Thyroid gland (tissue), 4 donors: ENCODE results near the gene ST8SIA1. TPM values are rescaled to one million over a fixed set of nuclear protein-coding genes. Genes with fewer than 3 reads are reported as not detected.

Experiments
- DNase-seq, 2 donors: peaks; one replicate each; pipeline ENCODE4 v3.0.0-alpha.2; 2019
- H3K27ac ChIP-seq, 3 donors: fragments of 200-600 bp; sonication (generic); 1 replicate in 2 of 3; 2 replicates in 1 of 3; pipeline ENCODE4 v1.5.1; 2016 to 2019; ENCODE audit warnings: mild to moderate bottlenecking in 1 of 3, moderate library complexity in 1 of 3
- H3K27me3 ChIP-seq: fragments of 200-600 bp; sonication (generic); one replicate; pipeline ENCODE4 v1.5.1; 2019
- H3K36me3 ChIP-seq, 2 donors: fragments of 200-600 bp; sonication (generic); one replicate each; pipeline ENCODE4 v1.5.1; 2016 to 2019
- H3K4me1 ChIP-seq, 2 donors: fragments of 200-600 bp; sonication (generic); one replicate each; pipeline ENCODE4 v1.5.1; 2017 to 2019
- H3K4me3 ChIP-seq, 3 donors: fragments of 200-600 bp; sonication (generic); replicated peaks in 1 of 3; 1 replicate in 2 of 3; 2 replicates in 1 of 3; pipeline ENCODE4 v1.5.1; 2016; ENCODE audit warnings: mild to moderate bottlenecking in 1 of 3
- H3K9me3 ChIP-seq: fragments of 200-600 bp; sonication (generic); one replicate; pipeline ENCODE4 v1.5.1; 2017
- POLR2A ChIP-seq, 2 donors: fragments of 450-650 bp; IDR thresholded peaks; one replicate each; pipeline ENCODE4 v1.6.1; 2017; ENCODE audit warnings: antibody characterized with exemption in 2 of 2, mild to moderate bottlenecking in 2 of 2, moderate library complexity in 1 of 2
- WGBS, 2 donors: methylation state at CpG; one replicate each; pipeline ENCODE4 v1.1.5; 2017; 5-methylcytosine and 5-hydroxymethylcytosine counted together
- intact Hi-C: fragments of 100-400 bp; cut with DNase I; formaldehyde crosslinking; loops from one replicate; pipeline ENCODE4 v1.15.1; 2023
- total RNA-seq, 4 donors: library from RNA; depleted of rRNA; stranded (reverse); fragments of >200 nt; gene quantifications; one replicate each; pipeline ENCODE4 v1.2.3, GENCODE V29; 2016
- TF ChIP-seq, protein P1 (sequence below), 6 experiments: fragments of 200-600 bp in 3 of 6; fragments of 450-650 bp in 3 of 6; sonication (generic) in 3 of 6; IDR thresholded peaks; one replicate each; pipeline ENCODE4 v1.5.1; 2016 to 2019; ENCODE audit warnings: antibody characterized with exemption in 6 of 6, mild to moderate bottlenecking in 2 of 6, inconsistent platforms in 1 of 6, moderate library complexity in 1 of 6

The ST8SIA1 gene
- total RNA-seq, 4 donors from 2014 or later = 2.5 to 5.2 (median 4.9) TPM

DNA sequence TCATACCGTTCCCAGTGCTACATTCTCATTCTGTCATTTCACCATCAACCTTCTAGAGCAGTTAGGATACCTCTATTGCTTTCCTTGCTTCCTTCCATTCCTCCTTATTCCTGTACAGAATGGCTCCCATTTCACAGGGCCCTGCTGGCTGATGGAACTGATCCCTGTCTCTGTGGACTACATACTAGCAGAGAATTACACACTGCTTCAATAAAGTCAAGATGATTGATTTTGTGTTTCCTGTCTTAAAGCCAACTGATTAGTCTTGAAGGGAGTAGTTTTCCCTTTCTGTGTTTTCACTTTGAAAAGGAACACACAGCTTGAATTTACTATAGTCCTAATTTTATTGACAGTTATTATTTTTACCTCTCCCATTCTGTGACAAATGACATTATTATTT lies 130.1 kb downstream of the ST8SIA1 start:
- TF ChIP-seq, protein P1, sequence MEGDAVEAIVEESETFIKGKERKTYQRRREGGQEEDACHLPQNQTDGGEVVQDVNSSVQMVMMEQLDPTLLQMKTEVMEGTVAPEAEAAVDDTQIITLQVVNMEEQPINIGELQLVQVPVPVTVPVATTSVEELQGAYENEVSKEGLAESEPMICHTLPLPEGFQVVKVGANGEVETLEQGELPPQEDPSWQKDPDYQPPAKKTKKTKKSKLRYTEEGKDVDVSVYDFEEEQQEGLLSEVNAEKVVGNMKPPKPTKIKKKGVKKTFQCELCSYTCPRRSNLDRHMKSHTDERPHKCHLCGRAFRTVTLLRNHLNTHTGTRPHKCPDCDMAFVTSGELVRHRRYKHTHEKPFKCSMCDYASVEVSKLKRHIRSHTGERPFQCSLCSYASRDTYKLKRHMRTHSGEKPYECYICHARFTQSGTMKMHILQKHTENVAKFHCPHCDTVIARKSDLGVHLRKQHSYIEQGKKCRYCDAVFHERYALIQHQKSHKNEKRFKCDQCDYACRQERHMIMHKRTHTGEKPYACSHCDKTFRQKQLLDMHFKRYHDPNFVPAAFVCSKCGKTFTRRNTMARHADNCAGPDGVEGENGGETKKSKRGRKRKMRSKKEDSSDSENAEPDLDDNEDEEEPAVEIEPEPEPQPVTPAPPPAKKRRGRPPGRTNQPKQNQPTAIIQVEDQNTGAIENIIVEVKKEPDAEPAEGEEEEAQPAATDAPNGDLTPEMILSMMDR (IDR thresholded peaks at IDR 0.05) = no peak
- no peak for TF ChIP-seq POLR2A (IDR thresholded peaks at IDR 0.05)
- Histone ChIP-seq H3K27ac (no peak overlapping the region), H3K9me3 (no peaks in the 10 kb centered on the region), H3K36me3 (no peaks in the 10 kb centered on the region), H3K4me3 (no peak overlapping the region), H3K27me3 (no peaks in the 10 kb centered on the region), H3K4me1 (no peaks in the 10 kb centered on the region)
- intact Hi-C loops = no loop called here
- DNase-seq = no peak
- WGBS, 2 donors = 77 to 82% methylated on average over 1 of the region's 1 CpG

DNA sequence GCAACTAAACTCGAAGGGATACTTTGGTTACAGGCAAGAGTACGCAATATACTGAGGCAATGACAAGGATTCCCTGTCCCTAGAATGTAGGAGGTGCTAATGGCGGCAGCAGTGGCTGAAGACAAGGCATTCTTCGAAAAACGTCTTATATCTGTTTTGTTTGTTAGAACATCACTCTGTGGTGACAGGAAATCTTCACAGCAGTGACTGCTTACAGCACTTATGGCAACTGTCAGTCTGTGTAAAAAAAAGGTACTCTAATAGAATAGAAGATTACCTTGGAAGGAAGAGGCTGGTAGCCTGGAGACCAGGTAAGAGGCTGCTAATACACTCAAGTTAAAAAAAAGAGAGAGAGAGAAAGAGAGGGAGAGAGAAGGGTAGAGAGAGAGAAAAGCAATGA lies 131.7 kb downstream of the ST8SIA1 start:
- no peak for DNase-seq
- H3K4me3 ChIP-seq = no peak overlapping the region
- intact Hi-C loops = no loop called here
- H3K27me3 ChIP-seq = no peaks in the 10 kb centered on the region
- TF ChIP-seq, protein P1 (IDR thresholded peaks at IDR 0.05) = no peak
- no peak for TF ChIP-seq POLR2A (IDR thresholded peaks at IDR 0.05)
- H3K27ac ChIP-seq = no peak overlapping the region
- no peaks in the 10 kb centered on the region for H3K36me3 ChIP-seq
- no peaks in the 10 kb centered on the region for H3K9me3 ChIP-seq
- WGBS, 2 donors = 73 to 84% methylated on average over 5 of the region's 5 CpGs
- no peaks in the 10 kb centered on the region for H3K4me1 ChIP-seq

DNA sequence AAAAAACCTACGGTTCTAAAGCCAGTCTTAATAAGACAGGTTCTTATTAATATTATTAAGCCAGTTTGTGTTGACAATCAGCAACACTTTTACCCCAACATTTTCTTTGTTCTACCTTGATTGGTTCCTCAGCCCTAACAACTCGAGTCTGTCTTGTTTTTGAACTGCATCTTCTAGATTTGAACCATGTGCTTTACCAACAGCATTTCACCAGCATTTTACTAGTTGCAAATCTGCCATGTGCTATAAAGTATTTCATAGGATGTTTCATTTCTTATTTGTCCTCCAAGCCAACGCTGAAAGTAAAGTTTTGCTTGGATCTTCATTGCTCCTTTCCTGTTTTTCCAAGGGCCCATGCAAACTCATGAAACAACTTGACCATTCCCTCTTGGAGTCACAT lies 133.4 kb downstream of the ST8SIA1 start:
- Histone ChIP-seq H3K9me3 (no peaks in the 10 kb centered on the region), H3K4me3 (no peak overlapping the region), H3K27ac (no peak overlapping the region), H3K36me3 (no peaks in the 10 kb centered on the region), H3K27me3 (no peaks in the 10 kb centered on the region), H3K4me1 (no peaks in the 10 kb centered on the region)
- no peak for DNase-seq
- intact Hi-C loops = no loop called here
- TF ChIP-seq POLR2A (IDR thresholded peaks at IDR 0.05) = no peak
- TF ChIP-seq, protein P1 (IDR thresholded peaks at IDR 0.05) = no peak
- 87 to 94% methylated on average over 3 of the region's 3 CpGs for WGBS, 2 donors

DNA sequence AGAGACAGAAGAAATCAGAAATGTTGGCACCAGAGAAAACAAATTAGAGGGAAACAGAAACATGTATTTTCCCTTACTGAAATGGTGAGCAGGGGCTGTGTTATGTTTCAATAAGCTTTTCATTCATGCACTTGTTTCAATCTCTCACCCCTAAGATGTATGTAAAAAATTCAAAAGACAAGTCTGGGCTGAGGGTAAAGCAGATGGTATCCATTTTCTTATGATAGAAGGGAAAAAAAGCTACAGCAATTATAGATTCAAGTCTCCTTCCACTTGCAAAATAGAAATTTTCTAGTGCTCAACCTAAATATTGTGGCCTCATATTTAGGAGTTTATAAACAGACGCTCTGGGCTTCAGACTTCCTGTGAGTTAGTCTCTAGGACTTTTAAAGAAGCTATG lies 138.3 kb downstream of the ST8SIA1 start:
- TF ChIP-seq POLR2A (IDR thresholded peaks at IDR 0.05) = no peak
- TF ChIP-seq, protein P1 (IDR thresholded peaks at IDR 0.05) = no peak
- Histone ChIP-seq H3K4me1 (no peaks in the 10 kb centered on the region), H3K9me3 (no peaks in the 10 kb centered on the region), H3K27me3 (no peaks in the 10 kb centered on the region), H3K36me3 (no peaks in the 10 kb centered on the region), H3K27ac (no peak overlapping the region), H3K4me3 (no peak overlapping the region)
- 78 to 88% methylated on average over 1 of the region's 1 CpG for WGBS, 2 donors
- intact Hi-C loops = no loop called here
- no peak for DNase-seq

DNA sequence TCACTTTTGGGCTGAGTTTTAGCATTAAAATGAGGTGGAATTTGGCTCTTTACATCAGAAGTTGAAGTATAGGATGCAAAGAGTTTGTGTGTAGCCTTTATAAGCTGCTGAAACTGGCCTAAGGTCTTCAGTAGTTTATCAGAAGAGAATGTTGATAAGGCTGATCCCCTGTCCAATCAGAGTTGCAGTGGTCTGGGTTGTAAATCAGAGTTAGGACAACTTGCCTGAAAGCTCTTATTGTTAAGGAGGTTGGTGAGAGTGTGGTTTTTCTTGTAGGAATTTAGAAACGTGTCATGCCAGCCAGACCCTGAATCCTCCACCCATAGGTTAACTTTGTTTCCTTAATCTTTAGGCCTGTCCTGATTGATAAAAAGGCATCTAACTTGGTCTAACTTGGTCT lies 143.5 kb downstream of the ST8SIA1 start:
- WGBS, 2 donors = 34 to 47% methylated on average over 1 of the region's 1 CpG
- Histone ChIP-seq H3K4me1 (no peaks in the 10 kb centered on the region), H3K9me3 (no peaks in the 10 kb centered on the region), H3K27ac (no peak overlapping the region), H3K4me3 (no peak overlapping the region), H3K27me3 (no peaks in the 10 kb centered on the region), H3K36me3 (no peaks in the 10 kb centered on the region)
- intact Hi-C loops = no loop called here
- TF ChIP-seq POLR2A (IDR thresholded peaks at IDR 0.05) = no peak
- TF ChIP-seq, protein P1 (IDR thresholded peaks at IDR 0.05) = no peak
- no peak for DNase-seq
